Brain pericyte (primary cell): ENCODE results near the gene PRELID3B.
"Not testable (repeated sequence)": the region's sequence is repeated elsewhere in the genome, so short reads cannot be mapped to it uniquely, and the experiment has no call there.

Experiments
- DNase-seq: peaks from one replicate; pipeline ENCODE4 v3.0.0-alpha.2; 2012; ENCODE audit warnings: low read depth, low spot score

PRELID3B gene

DNA sequence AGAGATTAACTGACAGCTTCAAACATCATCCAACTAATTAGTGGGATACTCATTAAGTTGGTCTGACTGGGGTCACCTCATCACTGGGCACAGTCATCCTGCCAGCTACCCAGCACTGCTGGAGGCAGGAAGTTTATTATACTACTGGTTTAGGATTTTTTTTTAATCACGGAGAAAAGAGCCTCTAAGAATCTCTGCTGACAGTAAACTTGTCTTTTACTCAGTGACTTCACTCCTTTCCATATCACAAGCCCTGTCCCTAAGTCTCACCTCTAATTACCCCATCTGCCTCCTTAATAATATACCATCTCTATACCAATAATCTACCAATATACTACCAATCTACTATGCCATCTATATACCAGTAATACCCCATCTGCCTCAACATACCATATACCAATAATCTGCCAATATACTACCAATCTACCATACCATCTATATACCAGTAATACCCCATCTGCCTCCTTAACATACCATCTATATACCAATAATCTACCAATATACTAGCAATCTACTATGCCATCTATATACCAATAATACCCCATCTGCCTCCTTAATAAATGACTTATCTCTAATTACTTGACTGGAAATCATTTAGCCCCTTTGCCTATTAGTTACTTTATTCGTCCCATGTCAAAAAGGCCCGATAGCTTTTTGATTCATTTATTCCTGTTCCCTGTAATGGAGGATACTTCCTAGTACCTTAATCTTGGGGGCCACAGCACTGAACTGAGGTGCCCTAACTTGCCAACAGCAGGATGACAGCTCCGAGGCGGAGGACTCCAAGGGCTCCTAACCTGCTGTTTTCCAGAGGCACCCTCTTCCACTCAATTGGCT, 15.5 kb downstream of the PRELID3B start:
- no peak for DNase-seq

DNA sequence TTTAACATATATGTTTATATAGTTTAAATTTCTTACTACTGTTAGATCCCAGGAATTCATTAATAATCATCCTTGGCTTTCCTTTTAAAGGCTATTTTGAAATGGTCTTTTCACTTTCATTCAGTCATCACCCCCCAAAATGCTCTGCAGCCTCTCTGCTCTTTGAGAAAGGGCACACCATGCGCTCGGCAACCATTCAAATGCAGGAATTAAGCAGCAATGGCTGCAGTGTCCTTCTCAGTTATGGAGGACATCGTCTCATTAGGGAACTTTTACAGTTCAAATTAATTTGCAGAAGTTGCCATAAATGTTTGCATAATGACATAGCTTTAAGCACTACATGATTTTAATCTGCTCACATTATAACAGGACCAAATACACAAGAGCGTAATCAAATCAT, 17.1 kb downstream of the PRELID3B start:
- DNase-seq, result no peak

DNA sequence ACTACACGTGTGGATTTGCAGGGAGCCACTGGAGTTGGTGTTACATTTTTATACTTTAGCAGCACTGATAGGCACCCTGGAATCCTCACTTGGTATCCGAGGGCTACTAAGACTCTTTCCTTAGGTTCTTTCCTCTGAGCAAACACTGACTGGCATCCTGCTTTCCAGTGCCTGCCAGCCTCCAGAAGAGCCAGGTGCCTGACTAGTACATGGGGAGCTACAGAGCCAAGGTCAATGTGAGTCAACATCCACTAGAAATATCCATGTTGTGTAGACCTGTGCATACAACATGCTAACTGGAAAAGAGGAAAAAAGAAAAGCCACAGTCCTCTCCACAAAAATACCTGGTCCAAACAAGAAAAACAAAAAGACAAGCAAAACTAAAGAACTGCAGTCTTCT, 17.5 kb downstream of the PRELID3B start:
- DNase-seq, result no peak

DNA sequence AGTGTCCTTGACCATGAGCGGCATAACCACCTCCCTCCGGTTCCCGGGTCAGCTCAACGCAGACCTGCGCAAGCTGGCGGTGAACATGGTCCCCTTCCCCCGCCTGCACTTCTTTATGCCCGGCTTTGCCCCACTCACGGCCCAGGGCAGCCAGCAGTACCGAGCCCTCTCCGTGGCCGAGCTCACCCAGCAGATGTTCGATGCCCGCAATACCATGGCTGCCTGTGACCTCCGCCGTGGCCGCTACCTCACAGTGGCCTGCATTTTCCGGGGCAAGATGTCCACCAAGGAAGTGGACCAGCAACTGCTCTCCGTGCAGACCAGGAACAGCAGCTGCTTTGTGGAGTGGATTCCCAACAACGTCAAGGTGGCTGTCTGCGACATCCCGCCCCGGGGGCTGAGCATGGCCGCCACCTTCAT, 18.5 kb downstream of the PRELID3B start:
- no peak for DNase-seq

DNA sequence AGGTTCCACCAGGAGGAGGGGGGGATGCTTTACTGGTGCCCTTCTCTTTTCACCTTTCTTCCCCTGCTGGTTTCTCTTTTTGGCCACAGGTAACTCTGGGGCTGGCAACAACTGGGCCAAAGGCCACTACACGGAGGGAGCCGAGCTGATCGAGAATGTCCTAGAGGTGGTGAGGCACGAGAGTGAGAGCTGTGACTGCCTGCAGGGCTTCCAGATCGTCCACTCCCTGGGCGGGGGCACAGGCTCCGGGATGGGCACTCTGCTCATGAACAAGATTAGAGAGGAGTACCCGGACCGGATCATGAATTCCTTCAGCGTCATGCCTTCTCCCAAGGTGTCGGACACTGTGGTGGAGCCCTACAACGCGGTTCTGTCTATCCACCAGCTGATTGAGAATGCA, 19.0 kb downstream of the PRELID3B start:
- no peak for DNase-seq

DNA sequence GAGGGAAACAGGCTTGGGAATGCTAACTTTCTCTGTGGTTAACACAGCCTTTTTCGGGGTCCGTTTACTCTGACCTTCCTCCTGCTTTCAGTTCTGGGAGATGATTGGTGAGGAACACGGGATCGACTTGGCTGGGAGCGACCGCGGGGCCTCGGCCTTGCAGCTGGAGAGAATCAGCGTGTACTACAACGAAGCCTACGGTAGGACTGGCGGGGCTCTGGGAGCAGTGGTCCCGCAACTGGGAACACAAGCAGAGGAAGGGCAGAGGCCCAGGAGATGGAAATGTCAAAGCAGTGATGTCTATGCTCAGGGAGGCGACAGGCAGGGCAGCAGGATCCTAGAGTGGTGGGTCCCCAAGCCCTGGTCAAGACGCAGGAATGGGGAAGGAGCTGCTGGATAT, 19.8 kb downstream of the PRELID3B start:
- no peak for DNase-seq

DNA sequence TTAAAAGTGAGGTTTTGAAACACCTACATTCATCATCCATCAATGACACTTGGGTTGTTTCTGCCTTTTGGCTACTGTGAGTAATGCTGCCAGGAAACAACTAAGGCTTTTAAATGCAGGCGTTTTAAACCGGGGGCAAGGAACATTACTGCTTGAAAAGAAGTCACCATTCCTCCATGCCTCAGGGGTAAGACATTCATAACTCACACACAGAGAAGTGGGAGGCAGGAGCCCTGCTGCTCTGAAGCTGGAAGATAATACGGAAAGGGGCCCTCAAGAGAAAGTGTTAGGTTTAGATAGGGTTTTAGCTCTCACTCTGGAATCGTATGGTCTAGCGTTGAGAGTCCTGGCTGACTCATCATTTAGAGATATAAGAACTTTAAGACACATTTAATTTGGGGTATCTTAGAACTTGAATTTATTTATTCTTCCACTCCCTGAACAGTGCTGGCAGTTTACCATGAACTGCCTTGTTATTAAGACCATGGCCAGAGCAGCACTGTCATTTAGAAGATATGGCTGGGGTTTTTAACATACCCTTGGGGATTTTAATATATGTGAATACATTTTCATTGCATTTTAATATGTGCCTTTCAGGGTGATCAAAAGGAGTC, 21.5 kb downstream of the PRELID3B start:
- no peak for DNase-seq

DNA sequence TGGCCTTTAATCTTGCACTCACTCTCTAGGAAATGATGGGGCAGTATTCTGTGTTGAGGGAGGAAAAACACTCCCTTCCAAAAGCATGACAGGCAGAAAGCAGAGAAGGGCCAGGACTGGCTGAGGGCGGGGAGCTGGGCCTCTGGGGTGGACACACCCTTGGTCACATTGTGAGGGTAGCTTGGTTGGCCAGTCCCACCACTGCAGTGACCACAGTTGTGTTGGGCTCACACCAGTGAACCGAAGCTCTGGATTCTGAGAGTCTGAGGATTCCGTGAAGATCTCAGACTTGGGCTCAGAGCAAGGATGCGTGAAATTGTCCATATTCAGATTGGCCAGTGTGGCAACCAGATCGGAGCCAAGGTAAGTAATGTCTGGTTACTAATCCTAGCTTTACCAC, 23.4 kb downstream of the PRELID3B start, which contains the start of gene TUBB1:
TUBB1 (plus strand) TSS at position 213 of the 400 bp plus-strand sequence; CDS start at position 307, 94 bp downstream.
- no peak for DNase-seq

DNA sequence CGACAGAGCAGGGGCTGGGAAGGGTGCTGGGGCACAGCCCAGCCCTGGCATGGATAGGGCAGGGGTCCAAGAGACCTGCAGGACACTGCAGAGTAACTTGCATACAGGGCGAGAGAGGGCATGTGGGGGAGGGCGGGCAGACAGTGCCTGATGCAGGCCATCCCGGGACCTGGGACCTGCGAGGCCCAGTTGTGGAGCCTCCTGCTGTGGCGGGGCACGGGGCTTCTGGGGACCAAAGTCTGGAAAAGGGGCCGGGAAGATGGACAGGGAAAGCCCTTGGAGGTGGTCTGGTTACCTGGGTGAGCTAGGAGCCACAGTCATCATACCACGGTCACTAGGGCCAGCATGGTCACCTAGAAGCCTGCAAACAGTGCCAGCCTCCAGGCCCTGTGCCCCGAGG, 23.8 kb downstream of the PRELID3B start:
- DNase-seq, result no peak

DNA sequence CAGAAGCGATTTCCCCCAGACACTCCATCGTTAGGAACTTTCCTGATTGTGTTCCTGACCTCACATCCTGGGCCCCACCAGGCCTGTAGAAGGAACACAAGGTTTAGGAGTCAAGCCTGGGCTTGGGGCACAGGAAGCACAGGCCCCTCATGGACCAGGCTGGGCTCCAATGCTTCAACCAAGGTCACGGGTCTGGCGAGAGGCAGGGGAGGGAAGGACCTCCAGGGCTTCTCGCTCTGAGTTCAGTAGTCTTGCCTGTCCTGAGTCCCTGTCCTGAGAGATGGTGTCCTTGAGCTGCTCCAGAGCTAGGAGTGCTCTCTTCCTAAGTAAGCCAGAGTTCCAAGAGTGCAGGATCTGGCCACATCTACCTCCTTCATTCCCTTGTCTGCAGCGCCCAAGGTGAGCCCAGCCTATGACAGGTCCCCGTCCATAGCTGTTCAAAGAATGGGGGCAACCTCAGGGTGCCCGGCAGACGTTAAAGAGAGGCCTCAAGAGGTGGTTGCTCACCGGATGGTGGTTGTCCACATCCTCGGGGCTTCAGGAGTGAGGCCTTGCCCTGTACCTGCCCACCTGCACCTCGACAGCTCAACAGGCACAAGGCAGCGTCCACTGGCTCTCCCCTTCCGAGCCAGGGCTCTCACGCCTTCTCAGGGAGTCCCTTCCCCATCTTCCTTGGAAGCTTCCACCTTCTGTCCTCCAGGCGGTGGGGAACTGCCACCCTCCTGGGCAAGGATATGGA, 24.9 kb downstream of the PRELID3B start:
- no peak for DNase-seq

DNA sequence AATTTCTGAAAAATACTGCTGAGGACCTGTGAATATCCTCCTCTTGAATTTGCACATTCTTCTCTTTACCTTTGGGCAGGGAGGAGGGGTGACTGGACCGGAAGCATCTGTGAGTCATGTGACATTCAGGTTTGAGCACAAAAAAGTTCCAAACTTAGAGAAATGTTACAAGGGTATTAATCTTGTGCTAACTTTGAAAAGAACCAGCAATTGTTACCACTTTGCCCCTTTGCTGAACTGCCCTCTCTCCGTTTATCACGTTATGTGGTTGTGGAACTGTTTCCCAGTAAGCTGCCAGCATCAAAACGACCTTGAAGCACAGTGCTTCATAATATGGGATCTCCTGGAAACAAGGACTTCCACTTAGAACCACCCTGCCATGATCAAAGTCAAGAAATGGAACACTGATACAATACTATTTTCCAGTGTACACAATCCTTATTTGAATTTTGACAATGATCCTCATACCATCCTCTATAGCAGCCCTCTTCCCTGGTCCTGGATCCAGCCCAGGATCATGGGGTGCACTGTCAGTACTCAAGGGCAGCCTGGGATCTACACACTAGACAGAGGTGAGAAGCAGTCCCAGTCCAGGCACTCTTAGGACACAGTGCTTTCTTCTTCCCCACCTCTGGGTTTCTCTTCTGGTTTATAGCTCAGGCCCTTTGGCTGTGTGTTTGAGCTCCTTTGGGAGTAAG, 25.6 kb downstream of the PRELID3B start:
- no peak for DNase-seq

DNA sequence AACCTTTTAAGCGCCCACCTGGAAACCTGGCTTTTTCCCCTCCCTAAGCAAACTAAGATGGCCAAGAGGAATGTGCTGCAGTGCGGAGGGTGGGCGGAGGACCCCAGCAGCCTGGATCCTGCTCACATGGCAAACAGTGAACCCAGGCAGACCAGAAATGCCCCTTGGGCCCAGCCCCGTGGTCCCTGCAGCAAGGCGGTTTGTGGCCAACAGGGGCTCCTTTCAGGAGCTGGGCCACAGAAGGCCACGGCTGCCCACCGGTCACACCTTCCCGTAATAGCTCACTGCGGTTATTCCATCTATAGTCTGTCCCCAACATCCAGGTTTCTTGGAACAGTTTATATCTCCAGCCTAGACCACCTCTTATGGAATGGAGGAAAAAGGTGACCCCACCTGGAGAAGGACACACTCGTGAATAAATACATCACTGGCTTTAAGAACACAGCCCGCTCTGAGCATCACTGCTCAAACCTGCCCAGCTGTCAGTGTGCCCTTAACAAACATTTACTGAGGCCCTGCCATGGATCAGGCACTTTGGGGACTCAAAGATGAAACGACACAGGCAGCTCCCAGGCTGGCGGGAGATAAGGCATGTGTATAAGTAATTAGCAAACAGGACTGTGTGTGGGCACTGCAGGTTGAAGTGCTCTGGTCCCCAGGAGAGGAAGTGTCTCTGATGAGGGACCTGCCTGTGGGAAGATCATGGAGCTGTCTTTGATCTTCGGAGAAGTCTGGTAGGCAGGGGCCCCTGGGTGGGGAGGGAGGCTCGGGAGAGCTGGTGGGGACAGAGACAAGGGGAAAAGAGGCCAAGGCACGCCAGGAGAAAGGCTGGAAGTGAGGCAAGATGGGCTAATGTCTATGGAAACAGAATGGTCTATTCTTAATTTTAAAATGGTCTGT, 26.5 kb downstream of the PRELID3B start:
- DNase-seq, result no peak

DNA sequence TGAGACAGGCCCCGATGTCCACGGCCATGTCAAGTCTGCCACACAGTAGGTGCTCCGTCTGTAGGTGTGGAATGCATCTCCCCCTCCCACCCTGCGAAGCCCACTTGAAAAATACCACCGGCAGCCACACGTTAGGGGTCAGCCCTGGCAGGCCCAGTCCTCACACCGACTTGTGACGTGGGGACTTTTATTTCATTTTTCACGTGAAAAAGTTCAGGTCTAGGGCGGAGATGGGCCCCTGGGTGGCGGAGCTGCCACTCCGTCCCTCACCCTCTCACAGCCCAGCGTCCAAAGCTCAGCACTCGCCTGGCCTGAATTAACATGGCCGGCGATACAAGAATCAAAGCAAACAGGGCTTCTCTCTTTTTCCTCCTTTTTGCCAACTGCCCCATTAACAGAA, 27.2 kb downstream of the PRELID3B start:
- no peak for DNase-seq

DNA sequence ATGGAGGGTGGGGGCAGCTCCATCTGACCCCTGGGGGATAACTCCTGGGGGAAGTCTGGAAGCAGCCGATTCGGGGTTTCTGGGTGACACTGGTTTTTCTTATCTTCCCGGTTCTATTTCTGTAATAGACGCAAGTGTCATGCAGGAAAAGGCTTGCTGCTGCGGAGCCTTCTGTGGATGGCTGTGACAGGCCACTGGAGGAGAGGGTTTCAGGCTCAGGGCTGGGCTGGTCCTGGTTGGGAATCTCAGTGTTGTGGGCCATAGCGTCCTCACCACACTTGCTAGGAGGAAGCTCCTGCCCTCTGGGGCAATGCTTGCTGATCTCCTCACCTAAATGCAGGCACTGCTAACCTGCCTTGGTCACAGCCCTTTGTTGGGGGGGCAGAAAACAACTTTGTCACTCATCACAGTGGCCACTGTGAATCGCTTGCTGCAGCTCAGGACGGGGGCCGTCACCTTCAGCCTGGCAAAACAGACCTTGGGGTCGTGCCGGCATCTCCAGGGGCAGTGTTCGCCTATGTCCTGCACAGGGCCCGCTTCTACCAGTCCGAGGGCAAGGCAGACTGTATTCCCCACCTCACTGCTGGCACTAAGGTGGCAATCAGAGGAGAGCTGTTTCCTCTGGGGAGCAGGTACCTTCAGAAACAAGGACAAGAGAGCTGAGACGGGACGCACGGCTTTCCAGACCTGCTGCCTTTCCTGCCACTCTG, 27.8 kb downstream of the PRELID3B start:
- no peak for DNase-seq

DNA sequence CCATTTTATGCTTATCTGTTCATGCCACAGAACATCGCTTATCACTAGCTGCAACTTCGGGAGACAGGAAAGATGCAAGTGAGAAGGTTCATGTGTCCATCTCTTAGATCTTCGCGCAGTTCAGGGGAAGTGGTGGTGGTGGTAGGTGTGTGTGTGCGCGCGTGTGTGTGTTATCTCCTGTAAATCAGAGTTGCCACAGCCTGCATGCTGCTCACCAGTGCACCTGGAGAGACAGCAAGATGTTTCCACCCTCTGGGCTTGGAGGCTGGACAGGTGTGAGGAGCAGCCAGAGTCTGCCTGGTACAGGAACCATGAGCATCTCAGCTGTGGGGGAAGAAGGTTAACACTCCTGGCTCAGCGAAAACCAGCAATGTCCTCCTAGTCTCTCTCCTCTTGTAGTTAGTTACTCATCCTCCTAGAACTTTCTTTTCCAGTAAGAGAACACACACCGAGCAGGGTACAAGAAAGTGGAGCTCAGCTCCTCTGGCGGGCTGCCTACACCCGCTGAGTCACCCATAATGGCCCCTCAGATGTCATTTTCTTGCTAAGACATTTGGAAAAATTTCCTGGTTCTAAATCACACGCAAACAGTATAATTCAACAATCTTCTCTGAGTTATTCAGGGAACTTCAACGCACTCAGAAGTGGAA, 28.5 kb downstream of the PRELID3B start:
- no peak for DNase-seq

DNA sequence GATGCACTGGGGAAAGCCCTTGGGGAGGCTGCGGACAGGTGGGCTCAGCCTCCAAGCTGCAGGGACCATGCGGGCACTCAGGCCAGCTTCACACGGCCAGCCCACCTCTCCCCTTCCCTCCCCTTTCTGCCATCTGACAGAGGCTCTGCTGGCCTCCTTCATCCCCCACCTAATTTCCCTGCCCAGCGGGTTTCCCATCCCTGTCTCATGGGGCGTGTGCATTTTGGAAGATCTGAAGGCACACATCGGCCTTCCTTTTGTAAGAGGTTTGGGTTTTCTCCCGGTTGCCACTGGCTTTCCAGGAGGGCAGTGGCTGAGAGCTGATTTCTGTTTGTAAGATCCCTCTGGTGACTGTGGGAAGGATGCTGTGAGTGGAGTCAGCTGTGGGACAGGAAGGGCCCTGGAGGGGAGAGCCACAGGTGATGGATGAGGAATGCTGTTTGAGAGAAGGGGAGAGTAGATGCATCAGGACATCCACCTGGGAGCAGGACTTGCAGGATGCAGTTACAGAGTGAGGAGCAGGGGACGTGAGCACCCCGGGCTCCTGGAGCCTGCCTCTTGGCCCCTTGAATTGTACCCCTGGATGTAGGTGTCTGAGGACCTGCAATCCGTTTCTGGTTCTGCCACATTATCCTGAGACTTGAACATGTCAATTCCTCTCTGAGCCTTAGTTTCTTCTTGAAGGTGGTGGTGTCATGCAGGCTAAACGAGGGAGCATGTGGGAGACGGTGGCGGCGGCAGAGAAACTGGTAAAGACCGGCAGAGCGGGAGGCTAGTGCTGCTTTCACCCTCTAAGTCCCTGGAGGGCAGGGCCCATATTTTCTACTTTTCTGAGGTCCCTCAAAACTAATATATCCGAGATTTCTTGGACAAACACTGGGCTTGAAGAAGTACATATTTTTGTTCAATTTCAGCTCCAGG, 29.3 kb downstream of the PRELID3B start:
- no peak for DNase-seq

DNA sequence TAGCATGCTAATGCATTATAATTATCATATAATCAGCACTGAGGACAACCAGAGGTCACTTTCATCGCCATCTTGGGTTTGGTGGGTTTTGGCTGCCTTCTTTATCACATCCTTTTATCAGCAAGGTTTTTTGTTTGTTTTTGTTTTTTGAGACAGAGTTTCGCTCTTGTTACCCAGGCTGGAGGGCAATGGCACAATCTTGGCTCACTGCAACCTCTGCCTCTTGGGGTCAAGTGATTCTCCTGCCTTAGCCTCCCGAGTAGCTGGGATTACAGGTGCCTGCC, 30.8 kb downstream of the PRELID3B start:
- DNase-seq, result not testable (repeated sequence)

DNA sequence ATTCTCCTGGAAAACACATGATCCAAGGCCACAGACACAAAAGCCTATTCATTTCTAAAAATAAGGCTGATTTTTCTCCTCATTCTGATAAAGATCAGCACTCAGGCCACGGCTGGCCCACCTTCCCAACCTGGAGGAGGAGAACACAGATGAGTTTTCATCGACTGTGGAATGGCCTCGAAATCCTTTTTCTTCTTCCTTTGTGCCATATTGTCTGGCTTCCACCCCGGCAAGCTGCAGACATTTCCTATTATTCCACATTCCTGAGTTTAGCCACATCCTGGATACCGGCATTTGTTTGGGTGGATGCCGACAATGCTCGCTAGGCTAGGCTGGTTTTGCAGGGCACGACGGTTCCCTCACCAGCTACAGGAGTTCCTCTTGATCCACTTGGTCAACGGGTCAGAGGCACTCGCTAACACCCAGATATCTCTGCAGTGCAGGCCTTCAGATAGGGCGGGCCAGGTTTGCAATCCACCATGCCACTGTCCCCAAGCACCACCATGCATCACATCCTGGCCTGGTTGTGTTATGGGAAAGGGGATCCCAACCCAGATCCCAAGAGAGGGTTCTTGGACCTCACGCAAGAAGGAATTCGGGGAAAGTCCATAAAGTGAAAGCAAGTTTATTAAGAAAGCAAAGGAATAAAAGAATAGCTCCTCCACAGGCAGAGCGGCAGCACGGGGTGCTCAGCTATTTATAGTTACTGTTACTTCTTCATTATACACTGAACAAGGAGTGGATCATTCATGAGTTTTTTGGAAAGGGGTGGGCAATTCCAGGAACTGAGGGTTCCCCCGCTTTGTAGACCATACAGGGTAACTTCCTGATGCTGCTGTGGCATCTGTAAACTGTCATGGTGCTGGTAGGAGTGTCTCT, 31.4 kb downstream of the PRELID3B start:
- DNase-seq, result no peak
